Activated naive CD4-positive, alpha-beta T cell treated with anti-CD3 and anti-CD28 coated beads, Interleukin-2, amount 10 ng/mL, durations not matched to agents 5 hours and 36 hours (primary cell): Measurements from ENCODE around the gene BRWD1. TPM values are rescaled to one million over a fixed set of nuclear protein-coding genes. Genes with fewer than 3 reads are reported as not detected.

Experiments used
- total RNA-seq, 2 experiments: library from RNA; stranded (reverse); gene quantifications; one replicate each; pipeline ENCODE4 v1.2.3, GENCODE V29; 2021

Gene BRWD1
- 10 to 100 TPM; 39.2 to 41.4 TPM for total RNA-seq

DNA sequence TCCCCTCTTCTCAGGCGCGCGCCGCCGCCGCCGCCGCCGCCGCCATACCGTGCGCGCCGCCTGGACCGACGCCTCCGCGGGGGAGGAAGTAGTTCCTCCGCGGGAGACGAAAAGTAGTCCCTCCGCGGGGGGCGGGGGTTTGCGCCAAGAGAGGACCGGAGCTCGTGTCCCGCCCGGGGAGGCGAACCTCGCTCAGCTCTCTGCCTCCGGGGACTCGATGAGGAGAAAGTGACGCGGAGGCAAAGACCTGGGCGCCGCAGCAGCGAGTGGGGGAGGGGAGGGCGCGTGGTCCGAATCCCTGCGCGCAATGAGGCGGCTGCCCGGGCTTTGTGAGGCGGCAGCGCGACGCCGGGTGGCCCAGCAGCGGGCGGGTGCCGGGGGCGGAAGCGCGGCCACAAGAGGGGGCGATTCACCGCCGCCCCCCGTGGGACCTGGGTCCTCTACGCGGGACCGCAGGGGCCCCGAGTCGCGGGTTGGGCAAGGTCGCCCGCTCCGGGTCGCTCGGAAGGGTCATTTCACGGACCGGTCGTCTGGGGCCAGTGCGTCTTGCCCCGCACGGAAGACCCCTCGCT is at the start of gene BRWD1:
BRWD1 (minus strand) TSS at position 62 of the 572 bp plus-strand sequence. CDS start 141 bp downstream, outside the sequence.

DNA sequence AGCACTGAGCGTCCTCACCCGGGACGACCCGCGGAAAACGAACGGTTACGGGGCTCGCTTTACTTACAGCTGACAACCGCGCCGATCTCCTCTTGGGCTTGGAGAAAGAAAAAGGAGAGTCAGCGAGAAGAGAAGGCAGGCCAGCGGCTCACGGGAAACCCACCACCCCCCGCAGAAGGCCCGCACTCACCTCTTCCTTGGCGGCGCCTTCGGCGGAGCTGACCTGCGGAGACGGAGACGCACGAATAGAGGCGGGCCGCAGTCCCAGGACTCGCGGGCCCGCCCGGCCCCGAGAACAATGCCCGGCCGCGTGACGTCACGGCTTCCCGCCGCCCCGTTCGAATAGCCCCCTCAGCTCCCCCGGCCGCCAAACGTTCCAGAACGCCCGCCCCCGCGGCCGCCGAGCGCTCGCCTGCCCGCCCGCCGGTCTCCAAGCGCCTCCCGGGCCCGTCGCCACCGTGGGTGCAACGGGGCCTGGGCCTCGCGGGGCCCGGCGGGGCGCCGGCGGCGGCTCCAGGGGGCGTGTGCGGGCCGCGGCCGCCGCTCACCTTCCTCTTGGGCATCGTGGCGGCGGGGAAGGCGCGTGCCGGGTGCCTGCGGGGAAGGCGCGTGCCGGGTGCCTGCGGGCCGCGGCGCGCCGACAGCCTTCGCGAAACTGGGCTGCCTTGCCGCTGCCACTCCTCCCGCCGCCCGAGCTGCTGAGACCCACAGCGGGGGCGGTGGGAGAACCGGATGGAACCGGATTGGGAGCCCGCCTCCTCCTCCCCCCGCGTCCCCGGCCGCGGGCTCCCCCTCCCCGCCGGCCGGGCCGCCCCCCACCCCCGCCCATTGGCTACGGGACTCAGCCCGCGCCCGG is 35.2 kb upstream of the BRWD1 start, which contains the start of gene HMGN1:
HMGN1 (minus strand) TSS at position 734 of the 856 bp plus-strand sequence; CDS start at position 563, 171 bp downstream.

DNA sequence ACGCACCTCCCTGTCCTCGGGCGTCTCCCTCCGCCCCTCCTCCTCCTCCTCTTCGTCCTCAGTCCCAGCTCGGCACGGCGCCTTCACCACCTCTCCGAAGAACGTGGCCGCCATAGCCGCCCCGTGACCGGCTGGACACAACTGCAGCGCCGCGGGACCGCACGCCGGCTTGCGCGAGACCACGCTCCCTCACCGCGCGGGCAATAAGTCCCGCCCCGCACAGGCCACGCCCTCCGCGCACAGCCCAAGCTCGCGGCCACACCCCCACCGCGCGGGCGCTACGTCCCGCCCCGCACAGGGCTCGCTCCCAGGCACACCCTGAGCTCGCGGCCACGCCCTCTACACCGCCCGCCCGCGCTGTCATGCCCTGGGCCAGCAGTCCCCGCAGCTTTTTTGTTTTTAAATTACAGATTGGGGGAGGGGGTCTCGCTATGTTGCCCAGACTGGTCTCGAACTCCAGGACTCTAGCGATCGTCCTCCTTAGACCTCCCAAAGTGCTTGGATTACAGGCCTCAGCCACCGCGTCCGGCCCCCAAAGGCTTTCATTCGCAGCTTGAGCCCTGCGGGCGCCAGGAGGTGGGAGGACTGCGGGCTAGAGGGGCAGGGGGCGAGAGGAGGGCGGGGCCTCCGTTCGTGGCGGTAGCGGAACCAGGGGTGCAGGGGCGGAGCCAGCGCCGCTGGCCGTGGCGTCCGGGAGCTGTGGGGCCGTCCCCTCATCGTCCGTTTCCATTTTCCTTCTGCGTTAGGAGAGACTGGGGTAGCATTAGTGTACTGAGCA is 130.0 kb downstream of the BRWD1 start, which contains the start of gene PSMG1:
PSMG1 (minus strand) TSS at position 180 of the 778 bp plus-strand sequence; CDS start at position 114, 66 bp downstream.

Other genes with a start within 250 kb of the BRWD1 start
- gene PSMG1, start 130.2 kb downstream of the BRWD1 start, total RNA-seq: 10 to 100 TPM; 44.6 to 44.8 TPM
- gene HMGN1, start 35.5 kb upstream of the BRWD1 start, total RNA-seq: 100 to 1,000 TPM; 328 to 356 TPM
- not detected for gene LCA5L, start 132.1 kb upstream of the BRWD1 start, total RNA-seq
- 1 to 10 TPM; 1.1 to 1.3 TPM for gene SH3BGR, start 138.3 kb upstream of the BRWD1 start, total RNA-seq